Measurements from ENCODE around the gene GRIN3B.

The GRIN3B gene

DNA sequence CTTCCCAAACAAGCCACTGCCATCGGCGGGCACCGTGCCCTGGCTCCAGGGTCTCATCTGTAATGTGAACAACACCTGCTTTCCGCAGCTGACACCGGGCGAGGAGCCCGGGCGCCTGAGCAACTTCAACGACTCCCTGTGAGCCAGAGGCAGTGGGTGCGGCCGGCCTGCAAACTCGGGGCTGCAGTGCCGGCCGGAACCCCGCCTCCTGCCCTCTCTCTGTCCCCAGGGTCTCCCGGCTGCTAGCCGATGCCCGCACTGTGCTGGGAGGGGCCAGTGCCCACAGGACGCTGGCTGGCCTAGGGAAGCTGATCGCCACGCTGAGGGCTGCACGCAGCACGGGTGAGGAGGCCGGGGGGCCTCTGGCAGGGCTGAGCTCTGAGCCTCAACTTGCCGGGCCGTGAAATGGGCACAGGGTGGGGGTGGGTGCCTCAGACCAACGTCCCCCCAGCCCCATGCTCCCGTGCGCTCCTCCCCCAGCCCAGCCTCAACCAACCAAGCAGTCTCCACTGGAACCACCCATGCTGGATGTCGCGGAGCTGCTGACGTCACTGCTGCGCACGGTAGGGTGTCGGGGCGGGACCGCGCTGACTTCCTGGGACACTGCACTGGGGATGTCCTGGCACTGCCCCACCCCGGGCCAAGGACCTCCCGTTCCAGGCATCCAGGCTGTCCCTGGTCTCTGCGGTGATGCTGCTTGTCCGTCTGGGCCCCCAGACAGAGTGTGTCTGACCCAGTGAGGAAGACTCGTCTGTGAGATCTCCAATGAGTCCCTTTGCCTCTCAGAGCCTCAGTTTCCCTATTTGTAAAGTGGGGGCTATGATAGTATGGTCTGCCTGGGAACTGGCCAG is 41.8 kb downstream of the GRIN3B start:
- DNase-seq (ENCODE audit: low read depth in 2 of 2) = no peak

- DNase-seq (ENCODE audit: low read depth in 2 of 2) = no peak
These were observed 42.7 kb downstream of the GRIN3B start for GRCh38 chr19:1042689-1043511.

GRCh38 chr19:1045247-1045603 is 45.0 kb downstream of the GRIN3B start:
- DNase-seq (ENCODE audit: low read depth in 2 of 2) = no peak

DNA sequence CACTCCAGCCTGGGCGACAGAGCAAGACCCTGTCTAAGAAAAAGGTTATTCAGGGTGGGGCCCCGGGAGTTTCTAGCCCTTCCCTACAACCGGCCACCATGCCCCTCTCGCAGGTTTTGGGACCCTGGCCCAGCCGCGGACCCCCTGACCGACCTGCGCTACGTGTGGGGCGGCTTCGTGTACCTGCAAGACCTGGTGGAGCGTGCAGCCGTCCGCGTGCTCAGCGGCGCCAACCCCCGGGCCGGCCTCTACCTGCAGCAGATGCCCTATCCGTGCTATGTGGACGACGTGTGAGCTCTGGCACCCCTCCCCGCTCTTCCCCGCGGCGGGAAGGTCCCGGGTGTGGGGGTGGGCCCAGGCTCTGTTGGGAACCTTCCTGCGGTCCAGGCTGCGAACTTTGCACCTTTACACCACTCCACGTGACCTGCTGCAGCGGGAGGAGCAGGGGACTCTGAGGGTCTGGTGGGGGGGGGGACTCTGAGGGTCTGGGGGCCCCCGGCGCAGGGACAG is 46.0 kb downstream of the GRIN3B start:
- no peak for DNase-seq (ENCODE audit: low read depth in 2 of 2)

DNA sequence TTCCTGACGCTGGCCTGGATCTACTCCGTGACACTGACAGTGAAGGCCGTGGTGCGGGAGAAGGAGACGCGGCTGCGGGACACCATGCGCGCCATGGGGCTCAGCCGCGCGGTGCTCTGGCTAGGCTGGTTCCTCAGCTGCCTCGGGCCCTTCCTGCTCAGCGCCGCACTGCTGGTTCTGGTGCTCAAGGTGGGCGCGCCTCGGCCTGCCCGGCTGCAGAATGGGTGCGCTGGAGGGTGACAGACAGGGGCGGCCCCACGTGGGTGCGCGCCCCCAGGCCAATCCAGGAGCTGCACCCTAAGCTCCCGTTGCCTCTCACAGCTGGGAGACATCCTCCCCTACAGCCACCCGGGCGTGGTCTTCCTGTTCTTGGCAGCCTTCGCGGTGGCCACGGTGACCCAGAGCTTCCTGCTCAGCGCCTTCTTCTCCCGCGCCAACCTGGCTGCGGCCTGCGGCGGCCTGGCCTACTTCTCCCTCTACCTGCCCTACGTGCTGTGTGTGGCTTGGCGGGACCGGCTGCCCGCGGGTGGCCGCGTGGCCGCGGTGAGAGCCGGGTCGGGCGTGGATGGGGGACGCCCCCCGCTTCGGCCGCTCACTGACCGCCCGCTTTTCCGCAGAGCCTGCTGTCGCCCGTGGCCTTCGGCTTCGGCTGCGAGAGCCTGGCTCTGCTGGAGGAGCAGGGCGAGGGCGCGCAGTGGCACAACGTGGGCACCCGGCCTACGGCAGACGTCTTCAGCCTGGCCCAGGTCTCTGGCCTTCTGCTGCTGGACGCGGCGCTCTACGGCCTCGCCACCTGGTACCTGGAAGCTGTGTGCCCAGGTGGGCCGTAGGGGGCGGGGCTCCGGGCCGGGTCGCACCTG is 46.8 kb downstream of the GRIN3B start:
- DNase-seq (ENCODE audit: low read depth in 2 of 2) = no peak

GRCh38 chr19:1047696-1048147 is 47.5 kb downstream of the GRIN3B start:
- no peak for DNase-seq (ENCODE audit: low read depth in 2 of 2)

- no peak for DNase-seq (ENCODE audit: low read depth in 2 of 2)
These were observed 48.9 kb downstream of the GRIN3B start for GRCh38 chr19:1049106-1049505.

- no peak for DNase-seq (ENCODE audit: low read depth in 2 of 2)
These were observed 49.6 kb downstream of the GRIN3B start for GRCh38 chr19:1049800-1050199.

- DNase-seq (ENCODE audit: low read depth in 2 of 2) = no peak
These were observed 51.0 kb downstream of the GRIN3B start for GRCh38 chr19:1050989-1051788.

- DNase-seq (ENCODE audit: low read depth in 2 of 2) = no peak
These were observed 51.6 kb downstream of the GRIN3B start for GRCh38 chr19:1051791-1052190.

DNA sequence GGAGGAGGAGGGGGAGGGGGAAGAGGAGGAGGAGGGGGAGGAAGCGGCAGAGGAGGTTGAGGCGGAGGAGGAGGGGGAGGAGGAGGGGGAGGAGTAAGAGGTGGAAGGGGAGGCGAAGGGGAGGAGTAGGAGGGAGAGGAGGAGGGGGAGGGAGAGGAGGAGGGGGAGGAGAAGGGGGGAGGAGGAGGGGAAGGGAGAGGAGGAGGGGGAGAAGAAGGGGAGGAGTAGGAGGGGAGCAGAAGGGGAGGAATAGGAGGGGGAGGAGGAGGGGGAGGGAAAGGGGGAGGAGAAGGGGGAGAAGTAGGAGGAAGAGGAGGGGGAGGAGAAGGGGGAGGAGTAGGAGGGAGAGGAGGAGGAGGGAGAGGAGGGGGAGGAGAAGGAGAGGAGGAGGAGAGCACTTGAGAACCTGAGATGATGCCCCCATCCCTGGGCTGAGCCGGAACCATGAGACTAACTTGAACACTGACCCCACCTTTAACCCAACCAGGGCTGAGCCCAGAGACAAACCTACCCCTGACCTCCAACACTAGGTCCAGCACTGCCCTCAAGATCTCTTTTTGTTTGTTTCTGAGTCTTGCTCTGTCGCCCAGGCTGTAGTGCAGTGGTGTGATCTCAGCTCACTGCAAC is 52.2 kb downstream of the GRIN3B start:
- no peak for DNase-seq (ENCODE audit: low read depth in 2 of 2)

GRCh38 chr19:1053176-1054101 is 53.2 kb downstream of the GRIN3B start:
- no peak for DNase-seq (ENCODE audit: low read depth in 2 of 2)

DNA sequence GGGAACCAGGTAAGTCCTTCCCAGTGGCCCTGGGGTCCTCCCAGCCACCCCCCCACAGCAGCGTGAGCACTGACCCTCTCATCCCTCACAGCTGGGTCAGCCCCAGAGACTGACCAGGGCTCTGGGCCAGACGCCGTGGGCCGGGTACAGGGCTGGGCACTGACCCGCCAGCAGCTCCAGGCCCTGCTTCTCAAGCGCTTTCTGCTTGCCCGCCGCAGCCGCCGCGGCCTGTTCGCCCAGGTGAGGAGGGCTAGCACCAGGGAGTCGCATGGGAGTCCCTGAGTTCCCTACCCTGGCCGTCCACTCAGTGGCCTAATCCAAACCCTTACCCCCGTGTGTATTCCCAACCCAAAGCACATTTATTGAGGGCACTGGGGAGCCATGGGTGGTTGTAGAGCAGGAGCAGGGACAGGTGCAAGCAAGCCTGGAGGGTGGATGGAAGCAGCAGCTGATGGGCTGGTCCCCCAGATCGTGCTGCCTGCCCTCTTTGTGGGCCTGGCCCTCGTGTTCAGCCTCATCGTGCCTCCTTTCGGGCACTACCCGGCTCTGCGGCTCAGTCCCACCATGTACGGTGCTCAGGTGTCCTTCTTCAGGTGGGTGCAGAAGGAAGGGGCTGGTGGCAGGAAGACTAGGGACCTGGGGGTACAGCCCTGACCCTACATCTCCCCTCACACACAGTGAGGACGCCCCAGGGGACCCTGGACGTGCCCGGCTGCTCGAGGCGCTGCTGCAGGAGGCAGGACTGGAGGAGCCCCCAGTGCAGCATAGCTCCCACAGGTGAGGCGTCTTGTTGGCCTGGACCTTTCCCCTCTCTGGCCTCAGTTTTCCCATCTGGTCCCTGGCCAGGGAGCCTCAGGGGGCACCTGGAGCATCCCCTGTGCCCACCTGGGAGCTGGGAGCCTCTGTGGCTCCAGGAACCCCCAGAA is 54.1 kb downstream of the GRIN3B start:
- no peak for DNase-seq (ENCODE audit: low read depth in 2 of 2)

DNA sequence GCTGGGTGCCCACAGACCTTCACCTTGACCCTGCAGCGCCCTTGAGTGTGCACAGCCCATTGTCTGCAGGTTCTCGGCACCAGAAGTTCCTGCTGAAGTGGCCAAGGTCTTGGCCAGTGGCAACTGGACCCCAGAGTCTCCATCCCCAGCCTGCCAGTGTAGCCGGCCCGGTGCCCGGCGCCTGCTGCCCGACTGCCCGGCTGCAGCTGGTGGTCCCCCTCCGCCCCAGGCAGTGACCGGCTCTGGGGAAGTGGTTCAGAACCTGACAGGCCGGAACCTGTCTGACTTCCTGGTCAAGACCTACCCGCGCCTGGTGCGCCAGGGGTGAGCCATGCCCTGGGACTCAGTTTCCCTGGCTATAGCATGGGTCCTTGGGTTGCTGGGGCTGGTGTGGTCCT is 54.8 kb downstream of the GRIN3B start:
- DNase-seq (ENCODE audit: low read depth in 2 of 2) = no peak

GRCh38 chr19:1055886-1056620 is 55.8 kb downstream of the GRIN3B start:
- DNase-seq (ENCODE audit: low read depth in 2 of 2) = no peak

- no peak for DNase-seq (ENCODE audit: low read depth in 2 of 2)
These were observed 57.1 kb downstream of the GRIN3B start for GRCh38 chr19:1057176-1057855.

DNA sequence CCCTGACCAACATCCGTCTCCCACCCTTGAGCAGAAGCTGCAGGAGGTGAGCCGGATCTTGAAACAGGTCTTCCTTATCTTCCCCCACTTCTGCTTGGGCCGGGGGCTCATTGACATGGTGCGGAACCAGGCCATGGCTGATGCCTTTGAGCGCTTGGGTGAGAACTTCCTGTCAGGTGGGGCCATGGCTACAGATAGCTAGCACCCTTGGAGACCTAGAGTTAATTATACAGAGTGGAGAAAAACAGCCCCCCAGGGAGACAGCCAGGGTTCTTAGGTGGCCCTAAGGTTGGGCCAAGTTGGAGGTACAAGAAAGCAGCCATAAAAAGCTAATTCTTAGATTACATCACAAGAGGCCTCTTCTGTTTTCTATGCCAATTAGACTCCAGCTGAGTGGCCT is 57.9 kb downstream of the GRIN3B start:
- no peak for DNase-seq (ENCODE audit: low read depth in 2 of 2)
